PFSK-1 (cell line): ENCODE results near the gene TMEM184A.

Experiments used
- POLR2AphosphoS5 ChIP-seq: IDR thresholded peaks from 2 replicates; pipeline ENCODE4 v1.6.1; 2012; ENCODE audit warnings: low read depth, mild to moderate bottlenecking, control low read depth, low read length, moderate library complexity
- TF ChIP-seq, protein P1 (sequence below), 2 experiments: IDR thresholded peaks; 2 replicates each; pipeline versions ENCODE4 v1.6.1 to v1.8.0; 2011 to 2012; ENCODE audit warnings: low read depth in 2 of 2, low read length in 2 of 2, control low read depth in 1 of 2, inconsistent platforms in 1 of 2, mild to moderate bottlenecking in 1 of 2, moderate library complexity in 1 of 2; ENCODE audit not compliant: insufficient read depth in 1 of 2

DNA sequence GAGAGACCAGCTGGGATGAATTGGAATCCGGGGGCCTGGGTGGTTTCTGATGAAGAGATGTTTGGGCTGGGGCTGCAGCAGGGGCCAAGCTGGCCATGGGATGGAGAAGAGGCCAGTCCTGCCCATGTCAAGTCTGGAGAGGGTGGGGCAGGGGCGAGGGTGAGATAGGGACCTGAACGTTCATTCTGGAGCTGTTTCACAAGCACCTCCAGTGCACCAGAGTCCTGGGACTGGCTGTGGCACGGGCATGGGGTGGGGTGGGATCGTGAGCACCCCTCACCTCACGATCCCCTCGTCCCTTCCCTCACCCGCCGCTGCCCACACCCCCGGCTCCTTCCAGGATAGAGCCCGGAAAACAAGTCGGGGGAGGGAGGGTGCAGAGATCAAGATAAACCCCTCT, 39.6 kb upstream of the TMEM184A start:
- no peak for TF ChIP-seq POLR2AphosphoS5
- TF ChIP-seq, protein P1, sequence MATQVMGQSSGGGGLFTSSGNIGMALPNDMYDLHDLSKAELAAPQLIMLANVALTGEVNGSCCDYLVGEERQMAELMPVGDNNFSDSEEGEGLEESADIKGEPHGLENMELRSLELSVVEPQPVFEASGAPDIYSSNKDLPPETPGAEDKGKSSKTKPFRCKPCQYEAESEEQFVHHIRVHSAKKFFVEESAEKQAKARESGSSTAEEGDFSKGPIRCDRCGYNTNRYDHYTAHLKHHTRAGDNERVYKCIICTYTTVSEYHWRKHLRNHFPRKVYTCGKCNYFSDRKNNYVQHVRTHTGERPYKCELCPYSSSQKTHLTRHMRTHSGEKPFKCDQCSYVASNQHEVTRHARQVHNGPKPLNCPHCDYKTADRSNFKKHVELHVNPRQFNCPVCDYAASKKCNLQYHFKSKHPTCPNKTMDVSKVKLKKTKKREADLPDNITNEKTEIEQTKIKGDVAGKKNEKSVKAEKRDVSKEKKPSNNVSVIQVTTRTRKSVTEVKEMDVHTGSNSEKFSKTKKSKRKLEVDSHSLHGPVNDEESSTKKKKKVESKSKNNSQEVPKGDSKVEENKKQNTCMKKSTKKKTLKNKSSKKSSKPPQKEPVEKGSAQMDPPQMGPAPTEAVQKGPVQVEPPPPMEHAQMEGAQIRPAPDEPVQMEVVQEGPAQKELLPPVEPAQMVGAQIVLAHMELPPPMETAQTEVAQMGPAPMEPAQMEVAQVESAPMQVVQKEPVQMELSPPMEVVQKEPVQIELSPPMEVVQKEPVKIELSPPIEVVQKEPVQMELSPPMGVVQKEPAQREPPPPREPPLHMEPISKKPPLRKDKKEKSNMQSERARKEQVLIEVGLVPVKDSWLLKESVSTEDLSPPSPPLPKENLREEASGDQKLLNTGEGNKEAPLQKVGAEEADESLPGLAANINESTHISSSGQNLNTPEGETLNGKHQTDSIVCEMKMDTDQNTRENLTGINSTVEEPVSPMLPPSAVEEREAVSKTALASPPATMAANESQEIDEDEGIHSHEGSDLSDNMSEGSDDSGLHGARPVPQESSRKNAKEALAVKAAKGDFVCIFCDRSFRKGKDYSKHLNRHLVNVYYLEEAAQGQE (IDR thresholded peaks at IDR 0.05; ENCODE audit: insufficient read depth in 1 of 2, low read depth in 2 of 2, low read length in 2 of 2) = no peak
